GM04503 (cell line): ENCODE results near the gene SMIM1.

Experiments used
- DNase-seq: peaks from one replicate; pipeline ENCODE4 v3.0.0-alpha.2; 2012; ENCODE audit warnings: low read depth

Gene SMIM1

DNA sequence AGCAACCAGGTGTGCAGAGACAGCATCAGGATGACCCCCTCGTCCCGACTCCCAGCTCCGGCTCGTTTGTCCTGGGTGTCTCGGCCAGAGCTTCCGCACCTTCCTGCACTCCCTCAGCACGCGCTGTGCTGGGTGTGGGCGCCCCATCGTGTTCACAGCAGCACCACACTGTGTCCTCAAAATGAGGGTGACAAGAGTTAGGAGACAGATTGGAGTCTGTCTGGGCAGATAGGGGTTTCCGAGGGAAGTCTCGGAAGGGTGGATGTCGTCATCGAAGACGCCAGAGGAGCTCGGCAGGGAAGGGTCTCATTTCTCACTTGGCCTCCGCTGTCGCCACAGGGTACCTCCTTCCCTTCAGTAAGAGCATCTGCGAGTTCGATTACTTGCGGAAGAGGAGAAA is 16.2 kb upstream of the SMIM1 start:
- no peak for DNase-seq

DNA sequence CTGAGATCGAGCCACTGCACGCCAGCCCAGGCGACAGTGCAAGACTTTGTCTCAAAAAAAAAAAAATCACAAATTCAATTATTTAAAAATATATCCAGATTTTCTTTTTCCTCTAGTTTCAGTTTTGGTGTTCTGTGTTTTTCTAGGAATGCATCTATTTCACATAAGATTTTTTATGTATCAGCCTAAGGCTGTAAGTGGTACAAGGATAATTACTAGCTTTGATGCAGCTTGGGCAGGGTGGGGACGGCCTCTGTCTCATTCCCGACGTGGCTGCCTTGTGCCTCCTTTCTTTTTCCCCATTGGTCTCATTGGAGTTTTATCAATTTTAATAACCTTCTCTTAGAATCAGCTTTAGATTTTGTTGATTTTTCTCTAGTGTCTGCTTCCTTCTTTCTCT is 13.4 kb upstream of the SMIM1 start:
- DNase-seq = no peak

GRCh38 chr1:3759796-3760195 is 12.8 kb upstream of the SMIM1 start:
- DNase-seq = no peak

- no peak for DNase-seq
Measured at GRCh38 chr1:3761296-3762010, 11.1 kb upstream of the SMIM1 start.

DNA sequence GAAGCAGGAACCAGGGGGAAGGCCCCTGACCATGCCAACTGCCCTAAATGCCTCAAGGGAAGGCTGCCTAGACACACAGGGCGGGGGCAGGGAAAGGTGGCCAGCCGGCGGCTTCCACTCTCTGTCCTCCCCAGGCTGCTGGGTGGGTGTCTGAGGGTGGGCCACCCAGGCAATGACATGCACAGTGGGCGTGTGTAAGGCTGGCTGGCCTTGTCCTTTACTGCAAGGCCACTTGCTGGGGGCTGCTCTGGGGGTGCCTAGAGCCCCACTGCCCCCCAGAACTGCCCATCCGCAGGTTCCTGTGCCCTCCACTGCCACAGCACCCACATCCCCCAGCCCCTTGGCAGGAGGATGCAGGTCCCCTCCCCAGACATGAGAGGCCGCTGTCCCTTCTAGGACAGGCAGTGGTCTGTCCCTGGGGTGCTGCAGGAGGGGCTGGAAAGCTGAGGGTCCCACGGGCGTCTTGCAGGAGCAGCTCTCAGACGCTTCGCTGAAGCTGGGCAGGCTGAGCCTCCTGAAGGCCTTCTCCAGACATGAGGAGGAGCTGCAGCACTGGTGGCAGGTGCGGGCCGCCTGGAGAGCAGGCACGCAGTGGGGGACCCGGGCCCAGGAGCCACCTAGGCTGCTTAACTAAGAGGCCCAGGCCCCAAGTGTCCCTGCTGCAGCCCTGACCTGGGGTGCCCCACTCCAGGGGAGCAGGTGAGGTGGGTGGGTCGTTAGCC is 10.2 kb upstream of the SMIM1 start:
- DNase-seq = no peak

DNA sequence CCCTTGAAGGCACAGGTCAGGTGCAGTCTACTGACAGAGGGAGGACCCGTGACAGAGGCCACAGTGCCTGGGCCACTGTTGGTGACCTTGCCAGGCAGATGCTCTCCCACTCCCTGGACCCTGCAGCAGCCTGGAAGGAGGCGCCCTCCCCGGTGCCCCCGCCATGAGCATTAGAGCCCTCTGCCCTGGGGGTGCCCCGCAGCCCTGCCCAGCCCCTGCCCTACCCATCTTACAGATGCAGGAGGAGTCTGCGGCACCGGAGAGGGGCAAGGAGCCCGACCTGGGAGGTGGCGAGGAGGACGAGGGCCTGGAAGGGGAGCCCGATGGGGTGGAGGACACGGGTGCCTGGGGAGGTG is 9.7 kb upstream of the SMIM1 start:
- DNase-seq = no peak

DNA sequence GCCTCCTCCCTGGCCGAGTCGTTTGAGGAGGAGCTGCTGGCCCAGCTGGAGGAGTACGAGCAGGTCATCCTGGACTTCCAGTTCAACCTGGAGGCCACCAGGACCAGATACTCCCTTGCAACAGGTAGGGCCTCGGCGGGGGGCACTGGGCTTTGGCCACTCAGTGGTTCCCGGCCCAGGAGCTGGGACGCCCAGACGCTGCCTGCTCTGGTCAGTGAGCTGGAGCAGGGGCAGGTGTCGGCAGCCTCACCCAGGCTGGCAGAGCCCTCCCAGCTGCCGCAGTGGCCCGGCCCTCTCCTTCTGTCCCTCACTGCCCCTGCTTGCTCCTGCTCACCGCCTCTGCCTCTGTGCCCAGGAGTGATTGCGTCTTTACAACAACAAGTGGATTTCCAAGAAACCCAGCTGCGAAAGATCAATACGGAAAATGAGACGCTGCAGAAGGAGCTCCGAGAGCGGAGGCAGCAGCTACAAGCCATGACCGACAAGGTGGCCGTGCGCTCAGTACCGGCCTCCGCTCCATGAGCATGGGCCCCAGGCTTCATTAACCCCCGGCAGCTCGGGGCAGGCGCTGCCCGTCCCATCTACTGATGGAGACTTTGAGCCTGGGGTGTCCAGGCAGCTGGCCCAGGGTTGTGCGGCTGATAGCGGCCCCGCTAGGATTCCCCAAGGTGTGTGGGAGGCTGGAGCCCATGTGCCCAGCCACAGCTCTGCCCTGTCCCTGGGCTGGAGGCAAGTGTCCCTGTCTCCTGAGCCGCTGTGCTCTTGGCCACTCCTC is 9.0 kb upstream of the SMIM1 start:
- DNase-seq = no peak

DNA sequence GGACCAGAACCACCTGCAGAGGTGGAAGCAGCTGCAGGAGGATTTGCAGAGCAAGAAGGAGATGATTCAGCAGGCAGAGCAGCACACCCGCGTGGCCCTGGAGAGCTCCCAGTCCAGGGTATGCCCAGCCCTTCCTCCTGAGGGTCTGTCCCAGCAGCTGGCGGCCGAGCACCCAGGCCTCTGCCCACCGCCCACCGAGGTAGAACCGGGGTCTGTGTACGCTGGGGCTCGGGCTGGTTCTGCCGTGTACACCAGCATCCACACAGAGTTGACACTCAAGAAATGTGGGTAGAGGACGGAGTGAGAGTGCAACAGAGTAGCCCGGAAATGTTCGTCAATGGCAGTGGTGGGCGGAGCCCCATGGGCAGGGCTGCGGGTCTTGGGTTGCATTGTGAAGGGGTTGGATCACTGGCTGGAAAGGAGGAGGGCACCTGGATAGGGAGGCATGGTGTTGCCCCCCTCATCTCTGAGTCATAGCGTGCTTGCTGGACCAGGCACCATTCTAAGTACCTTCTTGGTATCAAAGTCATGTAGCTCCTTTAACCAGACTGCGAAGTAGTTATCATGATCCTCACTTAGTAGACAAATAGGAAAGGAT is 5.1 kb upstream of the SMIM1 start:
- no peak for DNase-seq

DNA sequence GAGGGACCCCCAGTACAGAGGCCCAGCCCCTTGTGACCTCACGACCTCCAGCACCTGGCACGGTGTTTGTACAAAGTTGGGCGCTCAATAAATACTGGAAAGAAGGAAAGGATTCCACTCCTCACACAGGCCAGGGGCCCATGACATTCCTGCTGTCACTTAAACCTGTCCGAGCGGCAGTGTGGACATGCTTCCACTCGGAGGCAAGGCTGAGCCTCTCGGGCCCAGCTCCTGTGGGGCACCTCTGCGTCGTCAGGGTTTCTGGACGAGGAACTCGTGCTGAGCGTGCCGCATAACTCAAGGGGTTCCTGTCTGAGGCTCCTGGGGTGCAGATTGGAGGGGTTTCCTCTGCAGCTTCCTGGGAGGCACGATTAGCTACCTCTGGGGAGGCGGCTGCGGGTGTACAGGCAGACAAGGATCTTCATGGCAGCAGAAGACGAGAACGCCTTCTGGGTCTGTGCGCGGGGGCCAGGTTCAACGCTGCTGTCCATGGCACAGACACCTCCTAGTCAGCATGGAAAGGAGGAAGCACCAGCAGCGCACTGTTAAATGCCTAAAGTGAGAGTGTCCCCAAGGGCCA is 3.6 kb upstream of the SMIM1 start:
- no peak for DNase-seq

GRCh38 chr1:3770047-3770765 is 2.3 kb upstream of the SMIM1 start:
- DNase-seq = no peak

- no peak for DNase-seq
Measured at GRCh38 chr1:3771108-3772026, 1.2 kb upstream of the SMIM1 start.

DNA sequence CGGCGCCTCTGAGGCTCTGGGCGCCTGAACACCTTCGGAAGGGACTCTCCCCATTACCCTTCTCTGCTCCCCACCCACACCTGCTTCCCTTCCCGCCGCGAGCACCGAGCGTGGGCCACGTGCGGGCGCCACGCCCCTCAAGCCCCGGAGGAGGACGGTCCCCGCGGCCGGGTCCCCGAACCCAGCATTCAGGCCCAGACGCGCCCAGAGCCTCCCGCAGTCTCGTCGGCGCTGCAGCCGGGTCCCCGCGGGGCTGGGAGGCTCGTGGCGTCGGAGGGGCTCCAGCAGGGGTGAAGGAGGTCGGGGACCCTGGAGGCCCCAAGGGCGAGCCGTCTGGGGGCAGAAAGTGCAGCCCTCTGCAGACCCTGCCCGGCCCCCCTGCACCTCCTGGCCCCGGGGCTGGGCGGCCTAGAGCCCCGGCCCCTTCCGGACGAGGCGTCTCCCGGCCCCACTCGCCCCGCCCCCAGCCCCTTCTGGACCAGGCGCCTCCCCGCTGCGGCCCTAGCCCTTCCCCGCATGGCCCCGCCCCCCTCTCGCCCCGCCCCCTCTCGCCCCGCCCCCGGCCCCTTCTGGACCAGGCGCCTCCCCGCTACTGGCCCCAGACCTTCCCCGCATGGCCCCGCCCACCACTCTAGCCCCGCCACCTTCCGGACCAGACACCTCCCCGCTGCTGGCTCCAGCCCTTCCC is 378 bp upstream of the SMIM1 start:
- no peak for DNase-seq

DNA sequence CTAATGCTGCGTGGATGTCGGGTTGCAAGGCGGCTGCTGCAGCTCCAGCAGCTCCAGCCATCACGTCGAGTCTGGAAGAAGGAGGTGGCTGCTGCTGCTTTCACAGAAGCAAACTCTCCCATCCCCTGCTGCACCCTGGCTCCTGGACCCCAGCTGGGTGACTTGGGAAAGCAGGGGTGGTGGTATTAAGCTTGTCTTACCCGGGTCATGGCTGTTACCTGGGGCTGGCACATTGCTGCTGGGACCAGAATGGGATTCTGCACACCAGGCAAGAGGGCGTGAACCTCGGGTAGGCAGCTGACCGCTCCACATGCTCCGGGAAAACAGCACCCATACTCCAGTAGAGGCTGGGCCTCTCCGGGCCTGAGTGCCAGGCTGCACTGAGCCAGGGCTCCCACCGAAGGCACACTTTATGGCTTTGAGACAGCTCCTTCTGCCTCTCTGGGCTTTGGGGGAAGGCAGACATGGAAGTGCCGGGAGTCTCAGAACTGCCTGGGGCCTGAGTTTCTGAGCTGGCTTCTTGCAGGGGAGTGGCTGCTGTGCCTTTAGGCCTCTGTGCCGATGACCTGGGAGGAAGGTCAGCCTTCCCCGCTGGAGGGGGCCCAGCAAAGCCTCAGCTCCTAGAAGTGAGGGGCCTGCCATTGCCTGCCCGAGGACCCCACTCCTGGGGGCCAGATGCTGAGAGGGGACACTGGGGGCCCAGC is 1.2 kb downstream of the SMIM1 start:
- no peak for DNase-seq

- DNase-seq = no peak
Measured at GRCh38 chr1:3774276-3774945, 1.9 kb downstream of the SMIM1 start.

- no peak for DNase-seq
Measured at GRCh38 chr1:3774946-3775489, 2.5 kb downstream of the SMIM1 start.

DNA sequence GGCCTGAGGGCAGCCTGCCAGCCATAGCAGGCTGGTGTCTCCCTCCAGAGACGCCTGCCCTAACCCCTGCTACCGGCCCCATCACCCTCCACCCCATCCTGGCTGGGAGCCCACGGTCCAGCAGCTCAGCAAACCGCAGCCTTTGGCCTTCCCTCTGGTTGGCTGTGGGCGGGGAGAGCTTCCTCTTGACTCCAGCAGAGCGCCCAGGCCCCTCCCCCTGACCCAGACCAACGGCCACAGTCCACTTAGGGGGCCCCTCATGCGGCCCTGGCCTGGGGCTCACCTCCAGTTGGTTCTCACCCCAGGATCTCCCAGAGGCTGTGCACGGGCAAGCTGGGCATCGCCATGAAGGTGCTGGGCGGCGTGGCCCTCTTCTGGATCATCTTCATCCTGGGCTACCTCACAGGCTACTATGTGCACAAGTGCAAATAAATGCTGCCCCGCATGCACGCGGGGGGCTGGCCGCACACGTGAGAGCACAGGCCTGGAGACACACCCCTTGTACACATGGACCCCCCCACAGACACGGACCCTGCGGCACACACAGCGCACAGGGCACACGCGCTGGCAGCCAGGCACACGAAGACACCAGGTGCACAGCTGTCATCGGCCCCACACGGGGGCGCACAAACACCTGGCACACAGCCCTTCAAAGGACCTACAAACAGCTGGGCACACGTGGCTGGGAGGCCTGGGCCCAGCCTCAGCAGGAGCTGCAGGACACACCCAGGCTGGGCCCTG is 3.1 kb downstream of the SMIM1 start:
- DNase-seq = no peak

- DNase-seq = no peak
Measured at GRCh38 chr1:3776231-3776961, 3.8 kb downstream of the SMIM1 start.
